CD4-positive, alpha-beta T cell treated with Interleukin-17A for 1 hour (primary cell): ENCODE data around the gene NUP214.

ENCODE experiments used
- DNase-seq: peaks from one replicate; pipeline ENCODE4 v3.0.0-alpha.2; 2020

NUP214 gene

GRCh38 chr9:131279196-131279862 is 153.9 kb downstream of the NUP214 start:
- no peak for DNase-seq

- DNase-seq = no peak
Measured at GRCh38 chr9:131279863-131280570, 154.6 kb downstream of the NUP214 start.

GRCh38 chr9:131280660-131281059 is 155.3 kb downstream of the NUP214 start:
- no peak for DNase-seq

- DNase-seq = no peak
Measured at GRCh38 chr9:131281119-131281965, 156.0 kb downstream of the NUP214 start.

- DNase-seq = no peak
Measured at GRCh38 chr9:131282175-131282574, 156.8 kb downstream of the NUP214 start.

GRCh38 chr9:131282688-131283422 is 157.5 kb downstream of the NUP214 start:
- DNase-seq = no peak
